ENCODE measurements around the gene ILF2.
A peak's percentile ranks its signal among the peaks of the same experiment; 100 is the strongest.
"Not testable (repeated sequence)": the region's sequence is repeated elsewhere in the genome, so short reads cannot be mapped to it uniquely, and the experiment has no call there.

Gene ILF2

DNA sequence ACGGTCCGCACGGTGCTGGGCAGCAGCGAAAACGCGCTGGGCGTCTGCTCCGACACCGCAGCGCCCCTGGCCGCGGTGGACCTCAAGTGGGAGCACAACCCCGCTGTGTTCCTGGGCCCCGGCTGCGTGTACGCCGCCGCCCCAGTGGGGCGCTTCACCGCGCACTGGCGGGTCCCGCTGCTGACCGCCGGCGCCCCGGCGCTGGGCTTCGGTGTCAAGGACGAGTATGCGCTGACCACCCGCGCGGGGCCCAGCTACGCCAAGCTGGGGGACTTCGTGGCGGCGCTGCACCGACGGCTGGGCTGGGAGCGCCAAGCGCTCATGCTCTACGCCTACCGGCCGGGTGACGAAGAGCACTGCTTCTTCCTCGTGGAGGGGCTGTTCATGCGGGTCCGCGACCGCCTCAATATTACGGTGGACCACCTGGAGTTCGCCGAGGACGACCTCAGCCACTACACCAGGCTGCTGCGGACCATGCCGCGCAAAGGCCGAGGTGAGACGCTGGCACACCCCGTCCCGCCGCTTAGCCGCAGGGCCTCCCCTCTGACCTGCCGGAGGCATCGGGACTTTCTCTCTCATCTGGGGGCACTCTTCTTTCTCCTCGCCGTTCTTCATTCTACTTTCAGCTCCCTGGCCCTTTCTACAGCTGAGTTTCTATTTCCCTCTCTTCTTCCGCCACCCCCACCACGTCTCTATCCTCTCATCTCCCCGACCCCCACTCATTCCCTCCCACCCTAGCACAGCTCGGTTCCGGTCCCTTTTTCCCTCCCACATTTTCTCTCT lies 8.7 kb upstream of the ILF2 start:
- no peak for DNase-seq (ENCODE audit: low read depth in 2 of 2, low spot score in 1 of 2)

DNA sequence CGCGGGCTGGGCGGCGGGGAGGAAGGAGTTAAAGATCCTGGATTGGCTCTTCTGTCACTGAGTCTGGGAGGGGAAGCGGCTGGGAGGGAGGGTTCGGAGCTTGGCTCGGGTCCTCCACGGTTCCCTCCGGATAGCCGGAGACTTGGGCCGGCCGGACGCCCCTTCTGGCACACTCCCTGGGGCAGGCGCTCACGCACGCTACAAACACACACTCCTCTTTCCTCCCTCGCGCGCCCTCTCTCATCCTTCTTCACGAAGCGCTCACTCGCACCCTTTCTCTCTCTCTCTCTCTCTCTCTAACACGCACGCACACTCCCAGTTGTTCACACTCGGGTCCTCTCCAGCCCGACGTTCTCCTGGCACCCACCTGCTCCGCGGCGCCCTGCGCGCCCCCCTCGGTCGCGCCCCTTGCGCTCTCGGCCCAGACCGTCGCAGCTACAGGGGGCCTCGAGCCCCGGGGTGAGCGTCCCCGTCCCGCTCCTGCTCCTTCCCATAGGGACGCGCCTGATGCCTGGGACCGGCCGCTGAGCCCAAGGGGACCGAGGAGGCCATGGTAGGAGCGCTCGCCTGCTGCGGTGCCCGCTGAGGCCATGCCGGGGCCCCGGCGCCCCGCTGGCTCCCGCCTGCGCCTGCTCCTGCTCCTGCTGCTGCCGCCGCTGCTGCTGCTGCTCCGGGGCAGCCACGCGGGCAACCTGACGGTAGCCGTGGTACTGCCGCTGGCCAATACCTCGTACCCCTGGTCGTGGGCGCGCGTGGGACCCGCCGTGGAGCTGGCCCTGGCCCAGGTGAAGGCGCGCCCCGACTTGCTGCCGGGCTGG lies 7.9 kb upstream of the ILF2 start, which contains the start of gene NPR1:
Gene NPR1, plus strand, starts transcription at position 170 of the 818 bp plus-strand sequence. Its CDS starts 421 bp downstream, at position 591.
- no peak for DNase-seq (ENCODE audit: low read depth in 2 of 2, low spot score in 1 of 2)

DNA sequence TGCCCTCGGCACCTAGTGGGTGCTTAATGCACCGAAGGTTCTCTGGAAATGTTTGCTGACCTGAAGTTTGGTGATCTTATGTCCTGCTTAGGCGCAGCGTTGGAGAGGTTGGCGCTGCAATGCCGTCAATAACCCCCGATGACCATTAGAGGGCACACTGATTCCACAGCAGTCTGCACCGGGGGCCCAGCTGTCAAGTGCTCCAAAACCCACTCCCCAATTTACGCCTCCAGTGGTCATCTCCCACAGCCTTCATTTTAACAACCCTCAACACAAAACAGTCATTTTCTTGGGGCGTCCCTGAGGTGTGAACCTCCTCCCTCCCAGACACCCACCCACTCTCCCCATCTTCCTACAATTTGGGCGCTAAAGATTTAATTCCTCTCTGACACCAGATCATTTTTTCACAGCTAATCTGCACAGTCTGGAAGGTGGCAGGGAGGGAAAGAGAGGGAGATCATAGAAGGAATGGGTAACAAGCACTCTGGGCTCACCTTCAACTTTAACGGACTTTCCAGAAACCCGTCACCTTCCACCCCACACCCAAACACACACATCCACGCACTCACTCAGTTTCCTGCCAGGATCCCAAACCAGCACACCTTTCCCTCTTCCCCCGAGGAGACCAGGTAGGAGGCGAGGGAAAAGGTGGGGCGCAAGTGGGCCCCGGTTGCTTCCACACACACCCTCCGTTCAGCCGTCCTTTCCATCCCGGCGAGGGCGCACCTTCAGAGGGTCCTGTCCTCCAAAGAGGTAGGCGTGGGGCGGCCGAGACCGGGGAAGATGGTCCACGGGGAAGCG lies 7.1 kb upstream of the ILF2 start:
- DNase-seq (ENCODE audit: low read depth in 2 of 2, low spot score in 1 of 2), result no peak

DNA sequence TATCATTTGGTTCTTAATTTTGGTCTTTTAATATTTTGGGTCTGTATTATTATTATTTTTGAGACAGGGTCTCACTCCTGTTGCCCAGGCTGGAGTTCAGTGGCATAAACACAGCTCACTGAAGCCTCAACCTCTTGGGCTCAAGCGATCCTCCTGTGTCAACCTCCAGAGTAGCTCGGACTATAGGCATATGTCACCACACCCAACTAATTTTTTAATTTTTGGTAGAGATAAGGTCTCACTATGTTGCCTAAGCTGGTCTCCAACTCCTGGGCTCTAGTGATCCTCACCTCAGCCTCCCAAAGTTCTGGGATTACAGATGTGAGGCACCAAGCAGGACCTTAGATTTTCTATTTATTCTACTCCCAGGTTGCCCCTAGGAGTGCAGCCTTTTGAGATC lies 2.7 kb upstream of the ILF2 start:
- no peak for DNase-seq (ENCODE audit: low read depth in 2 of 2, low spot score in 1 of 2)

- DNase-seq (ENCODE audit: low read depth in 2 of 2, low spot score in 1 of 2), result not testable (repeated sequence)
These were observed 998 bp upstream of the ILF2 start for GRCh38 chr1:153671628-153672353.

GRCh38 chr1:153670257-153670858 lies 435 bp downstream of the ILF2 start:
- DNase-seq (ENCODE audit: low read depth in 2 of 2, low spot score in 1 of 2), result no peak

DNA sequence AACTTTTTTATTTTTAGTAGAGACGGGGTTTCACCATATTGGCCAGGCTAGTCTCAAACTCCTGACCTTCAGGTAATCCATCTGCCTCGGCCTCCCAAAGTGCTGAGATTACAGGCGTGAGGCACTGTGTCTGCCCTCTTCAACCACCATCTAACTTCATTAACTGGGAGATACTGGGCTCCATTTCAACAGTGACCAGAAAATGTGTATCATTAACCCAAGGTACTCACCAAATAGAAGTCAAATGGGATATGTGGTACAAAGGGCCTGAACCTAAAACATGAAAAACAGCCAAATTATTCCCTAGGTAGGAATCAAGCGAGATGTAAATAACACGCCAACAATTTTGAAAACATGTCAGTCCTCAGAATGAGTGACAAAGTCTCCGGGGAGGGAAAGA lies 1.2 kb downstream of the ILF2 start:
- no peak for DNase-seq (ENCODE audit: low read depth in 2 of 2, low spot score in 1 of 2)

GRCh38 chr1:153668672-153669071 lies 2.1 kb downstream of the ILF2 start:
- not testable (repeated sequence) for DNase-seq (ENCODE audit: low read depth in 2 of 2, low spot score in 1 of 2)

- no peak for DNase-seq (ENCODE audit: low read depth in 2 of 2, low spot score in 1 of 2)
These were observed 3.4 kb downstream of the ILF2 start for GRCh38 chr1:153667439-153667838.

GRCh38 chr1:153663211-153663610 lies 7.6 kb downstream of the ILF2 start:
- no peak for DNase-seq (ENCODE audit: low read depth in 2 of 2, low spot score in 1 of 2)

GRCh38 chr1:153662269-153662668 lies 8.5 kb downstream of the ILF2 start:
- no peak for DNase-seq (ENCODE audit: low read depth in 2 of 2, low spot score in 1 of 2)

- DNase-seq (ENCODE audit: low read depth in 2 of 2, low spot score in 1 of 2), result no peak
These were observed 9.6 kb downstream of the ILF2 start for GRCh38 chr1:153661111-153661708.

DNA sequence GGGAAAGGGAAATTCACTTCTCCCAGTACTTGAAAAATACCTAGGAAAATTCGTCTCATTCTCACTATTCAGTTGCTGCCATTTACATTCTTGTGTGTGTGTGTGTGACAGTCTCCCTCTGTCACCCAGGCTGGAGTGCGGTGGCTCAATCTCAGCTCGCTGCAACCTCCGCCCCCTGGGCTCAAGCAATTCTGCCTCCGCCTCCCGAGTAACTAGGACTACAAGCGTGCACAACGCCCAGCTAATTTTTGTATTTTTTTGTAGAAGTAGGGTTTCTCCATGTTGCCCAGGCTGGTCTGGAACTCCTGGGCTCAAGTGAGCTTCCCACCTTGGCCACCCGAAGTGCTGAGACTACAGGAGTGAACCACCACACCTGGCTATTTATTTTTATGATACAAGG lies 11.1 kb downstream of the ILF2 start:
- DNase-seq (ENCODE audit: low read depth in 2 of 2, low spot score in 1 of 2), result no peak

- no peak for DNase-seq (ENCODE audit: low read depth in 2 of 2, low spot score in 1 of 2)
These were observed 11.6 kb downstream of the ILF2 start for GRCh38 chr1:153659175-153659534.

DNA sequence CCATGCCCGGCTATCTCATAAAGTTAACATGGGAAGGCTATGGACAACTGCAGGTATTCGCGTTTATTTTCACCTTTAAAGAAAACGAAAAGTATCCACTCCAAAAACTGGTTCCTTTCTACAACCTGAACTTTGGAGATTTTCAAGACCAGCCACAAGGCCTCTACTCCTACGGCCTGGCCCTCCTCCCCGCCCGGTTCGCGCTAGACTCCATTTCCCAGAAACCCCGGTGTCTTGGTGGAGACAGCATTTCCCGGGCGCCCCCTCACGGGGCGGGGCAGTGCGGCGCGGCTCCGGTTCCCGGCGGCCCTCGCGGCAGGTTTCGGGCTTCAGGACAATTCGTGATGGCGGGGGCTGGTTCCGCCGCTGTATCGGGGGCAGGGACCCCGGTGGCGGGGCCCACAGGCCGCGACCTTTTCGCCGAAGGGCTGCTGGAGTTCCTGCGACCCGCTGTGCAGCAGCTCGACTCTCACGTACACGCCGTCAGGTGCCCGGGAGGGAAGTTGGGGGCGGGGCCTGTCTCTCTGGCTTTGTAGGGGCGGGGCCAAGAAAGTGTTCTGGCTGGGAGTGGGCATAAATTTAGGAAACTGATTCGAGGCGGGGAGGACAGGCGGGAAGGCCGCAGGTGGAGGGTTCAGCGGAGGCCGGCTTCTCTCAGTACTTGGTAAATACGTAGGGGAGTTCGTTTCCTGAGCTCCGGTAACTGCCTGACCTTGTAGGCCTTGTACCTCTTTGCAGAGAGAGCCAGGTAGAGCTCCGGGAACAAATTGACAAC lies 12.2 kb downstream of the ILF2 start, which contains the start of gene SNAPIN:
Gene SNAPIN, plus strand, starts transcription at position 304 of the 775 bp plus-strand sequence. Its CDS starts 41 bp downstream, at position 345.
- DNase-seq (ENCODE audit: low read depth in 2 of 2, low spot score in 1 of 2), result peak; percentile 72 to 82

- no peak for DNase-seq (ENCODE audit: low read depth in 2 of 2, low spot score in 1 of 2)
These were observed 15.5 kb downstream of the ILF2 start for GRCh38 chr1:153655333-153655732.

- no peak for DNase-seq (ENCODE audit: low read depth in 2 of 2, low spot score in 1 of 2)
These were observed 17.8 kb downstream of the ILF2 start for GRCh38 chr1:153652805-153653500.

DNA sequence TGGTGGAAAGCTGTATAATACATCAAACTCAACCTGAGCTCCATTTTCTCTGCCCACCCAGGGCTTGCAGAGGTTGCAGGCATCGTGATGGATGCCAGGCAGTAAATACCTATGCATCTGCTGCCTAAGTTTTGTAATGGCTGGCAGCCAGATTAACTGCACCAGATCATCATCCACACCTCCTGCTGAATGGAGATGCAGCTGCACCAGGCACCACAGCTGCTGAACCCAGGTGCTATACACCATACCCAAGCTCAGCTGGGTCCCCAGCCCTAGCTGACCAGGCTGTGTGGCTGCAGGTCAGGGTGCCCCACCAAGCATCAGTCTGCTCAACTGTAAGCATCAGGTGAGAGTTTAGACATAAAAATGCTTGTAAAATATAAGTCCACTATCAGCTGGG lies 19.0 kb downstream of the ILF2 start:
- DNase-seq (ENCODE audit: low read depth in 2 of 2, low spot score in 1 of 2), result no peak

- DNase-seq (ENCODE audit: low read depth in 2 of 2, low spot score in 1 of 2), result no peak
These were observed 20.9 kb downstream of the ILF2 start for GRCh38 chr1:153649863-153650235.

Measured in stimulated activated CD8-positive, alpha-beta memory T cell treated with anti-CD3 and anti-CD28 coated beads, Interleukin-4, amount 100 ng/mL, for 4 hours (primary cell).